NCI-H1417 treated with DMSO at 0.1 percent for 48 hours (cell line): ENCODE measurements around the gene TJP1.
"Not testable (repeated sequence)": the region's sequence is repeated elsewhere in the genome, so short reads cannot be mapped to it uniquely, and the experiment has no call there.

Source experiments
- DNase-seq: peaks from one replicate; lab custom pipeline; 2025; lab: John Stamatoyannopoulos, UW

The TJP1 gene

DNA sequence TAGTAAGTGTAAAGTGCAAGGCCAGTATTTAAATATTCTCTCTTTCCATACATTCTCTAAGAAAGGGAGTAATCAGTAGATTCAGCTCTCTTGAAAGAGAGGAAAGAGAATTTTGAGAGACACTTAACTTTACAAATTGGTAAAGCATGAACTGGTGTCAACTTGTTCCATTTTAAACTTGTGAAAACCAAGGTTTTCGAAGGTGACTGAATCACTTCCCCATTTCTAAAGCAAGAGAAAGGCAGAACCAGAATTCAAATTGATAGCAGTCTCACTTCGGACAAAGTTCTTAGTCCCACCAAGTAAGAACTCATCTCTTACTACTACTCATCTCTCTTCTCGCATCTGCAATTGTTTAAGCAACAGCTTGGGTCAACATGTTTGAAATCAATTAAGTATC lies 22.4 kb downstream of the TJP1 start:
- DNase-seq, result no peak

DNA sequence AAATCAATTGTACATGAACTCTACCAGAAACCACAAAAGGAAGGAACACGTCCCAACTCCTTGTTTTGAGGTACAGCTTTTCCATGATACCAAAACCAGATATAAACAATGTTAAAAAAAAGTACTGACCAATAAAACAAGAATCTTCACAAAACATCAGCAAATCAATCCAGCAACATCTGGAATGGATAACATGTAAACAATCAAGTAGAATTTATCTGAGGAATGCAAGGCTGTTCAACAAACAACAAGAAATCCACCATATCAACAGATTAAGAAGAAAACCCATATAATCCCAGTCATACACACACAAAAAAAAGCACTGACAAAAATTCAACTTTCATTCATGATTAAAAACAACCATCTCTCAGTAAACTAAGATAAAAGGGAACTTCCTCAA lies 26.7 kb downstream of the TJP1 start:
- no peak for DNase-seq

DNA sequence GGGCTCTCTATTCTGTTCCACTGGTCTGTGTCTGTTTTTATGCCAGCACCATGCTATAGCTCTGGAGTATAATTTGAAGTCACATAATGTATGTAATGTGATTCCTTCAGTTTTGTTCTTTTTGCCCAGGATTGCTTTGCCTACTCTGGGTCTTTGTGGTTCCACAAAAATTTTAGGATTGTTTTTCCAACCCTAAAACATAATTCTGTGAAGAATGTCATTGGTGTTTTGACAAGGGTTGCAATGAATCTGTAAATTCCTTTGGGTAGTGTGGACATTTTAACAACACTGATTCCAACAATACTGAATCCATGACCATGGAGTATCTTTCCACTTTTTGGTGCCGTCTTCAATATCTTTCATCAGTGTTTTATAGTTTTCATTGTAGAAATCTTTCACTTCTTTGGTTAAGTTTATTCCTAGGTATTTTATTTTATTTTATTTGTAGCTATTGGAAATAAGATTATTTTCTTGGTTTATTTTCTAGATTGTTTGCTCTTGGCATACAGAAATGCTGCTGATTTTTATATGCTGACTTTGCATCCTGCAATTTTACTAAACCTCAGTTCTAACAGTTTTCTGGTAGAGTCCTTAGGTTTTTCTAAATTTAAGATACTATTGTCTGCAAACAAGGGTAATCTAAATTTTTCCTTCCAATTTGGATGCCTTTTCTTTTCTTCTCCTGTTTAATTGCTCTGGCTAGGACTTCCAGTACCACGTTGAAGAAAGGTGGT lies 29.7 kb downstream of the TJP1 start:
- no peak for DNase-seq

DNA sequence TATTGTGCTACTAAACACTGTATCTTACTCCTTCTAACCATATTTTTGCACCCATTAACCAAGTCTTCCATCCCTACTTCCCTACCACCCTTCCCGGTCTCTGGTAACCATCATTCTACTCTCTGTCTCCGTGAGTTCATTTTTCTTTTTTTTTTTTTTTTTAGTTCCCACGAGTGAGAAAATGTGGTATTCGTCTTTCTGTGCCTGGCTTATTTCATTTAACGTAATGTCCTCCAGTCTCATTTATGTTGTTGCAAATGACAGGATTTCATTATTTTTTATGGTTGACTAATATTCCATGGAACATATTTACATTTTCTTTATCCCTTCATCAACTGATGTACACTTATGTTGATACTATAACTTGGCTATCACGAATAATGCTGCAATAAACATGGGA lies 31.7 kb downstream of the TJP1 start:
- no peak for DNase-seq

DNA sequence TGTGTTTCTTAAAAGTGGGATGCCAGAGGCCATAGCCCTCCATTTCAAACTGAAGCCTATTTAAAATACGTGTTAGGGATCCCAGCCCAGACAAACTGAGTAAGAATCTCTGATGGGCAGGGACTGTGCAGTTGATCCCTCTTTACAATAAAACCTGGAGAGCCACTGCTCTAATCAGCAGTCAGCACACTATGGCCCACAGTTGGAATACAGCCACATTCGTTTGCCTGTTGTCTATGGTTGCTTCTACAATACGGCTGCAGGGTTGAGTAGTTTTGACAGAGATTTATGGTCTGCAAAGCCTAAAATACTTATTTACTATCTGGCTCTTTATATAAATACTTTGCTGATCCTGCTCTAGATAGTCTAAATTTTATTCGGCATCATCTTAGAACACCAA lies 32.4 kb downstream of the TJP1 start:
- no peak for DNase-seq

DNA sequence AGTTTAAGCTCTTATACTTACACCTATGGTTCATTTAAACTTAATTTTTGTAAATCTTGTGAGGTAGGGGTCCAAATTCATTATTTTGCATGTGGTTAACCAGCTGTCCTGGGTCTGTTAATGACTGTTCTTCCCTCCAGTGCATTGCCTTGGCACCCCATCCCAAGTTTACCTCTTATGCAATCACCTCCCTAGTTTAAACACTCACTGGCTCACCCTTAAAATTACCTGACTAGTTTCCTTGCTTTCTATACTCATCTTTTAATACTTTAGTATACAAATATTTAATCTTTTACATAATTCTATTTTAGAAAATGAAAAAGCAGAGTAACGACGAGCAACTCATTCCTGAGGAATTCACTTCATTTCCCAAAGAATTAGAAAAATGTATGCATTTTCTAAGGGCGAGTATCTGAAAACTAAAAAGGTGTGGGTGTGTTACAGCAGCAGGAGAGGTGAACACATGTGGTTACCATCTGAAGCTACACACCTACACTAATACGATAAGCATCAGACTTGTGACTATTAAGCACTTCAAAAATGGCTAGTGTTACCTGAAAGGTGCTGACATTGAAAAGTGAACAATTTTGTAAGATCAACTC lies 33.7 kb downstream of the TJP1 start:
- DNase-seq, result no peak

DNA sequence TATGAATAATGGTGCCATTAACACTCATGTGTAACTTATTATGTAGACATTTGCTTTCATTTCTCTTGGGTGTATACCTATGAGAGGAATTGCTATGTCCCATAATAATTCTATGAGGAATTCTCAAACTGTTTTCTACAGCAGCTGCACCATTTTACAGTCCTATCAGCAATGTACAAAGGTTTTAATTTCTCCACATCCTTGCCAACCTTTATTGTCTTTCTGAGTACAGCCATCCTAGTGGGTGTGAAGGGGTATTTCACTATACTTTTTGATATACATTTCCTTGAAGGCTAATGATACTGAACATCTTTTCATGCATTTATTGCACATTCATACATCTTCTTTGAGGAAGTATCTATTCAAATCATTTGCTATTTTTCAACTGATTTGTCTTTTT lies 34.5 kb downstream of the TJP1 start:
- no peak for DNase-seq

DNA sequence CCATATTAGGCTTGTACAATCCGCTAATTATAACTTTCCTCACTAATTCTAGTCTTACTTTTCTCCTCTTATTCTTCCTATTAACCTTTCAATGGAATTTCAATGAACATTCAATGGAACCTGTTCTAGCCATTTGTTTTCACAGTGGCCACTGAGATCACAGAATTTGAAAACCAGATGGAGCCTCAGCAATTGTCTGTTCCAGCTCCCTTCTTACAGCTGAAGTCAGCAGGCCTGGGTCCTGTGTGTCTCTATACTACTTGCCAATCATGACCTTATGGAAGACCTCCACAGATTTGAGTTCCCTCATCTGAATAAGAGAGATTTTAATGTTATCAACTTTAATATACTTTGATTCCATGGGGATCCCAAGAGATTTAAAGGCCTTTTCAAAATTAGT lies 36.6 kb downstream of the TJP1 start:
- DNase-seq, result no peak

DNA sequence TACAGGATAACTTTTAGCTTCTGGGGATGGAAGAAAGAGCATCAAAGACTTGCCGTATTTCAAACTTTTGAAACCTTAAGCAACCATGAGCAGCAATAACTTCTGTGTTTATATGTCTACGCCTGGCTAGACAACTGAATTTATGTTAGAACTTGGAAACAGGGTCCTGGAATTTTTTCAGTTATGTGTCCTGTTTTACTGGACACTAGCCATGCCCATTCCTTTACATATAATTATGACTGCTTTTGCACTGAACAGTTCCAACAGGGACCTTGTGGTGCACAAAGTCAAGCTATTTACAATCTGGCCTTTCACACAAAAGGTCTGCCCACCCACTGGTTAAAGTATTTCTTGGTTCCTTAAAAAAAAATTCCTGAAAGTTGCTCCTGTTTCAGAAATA lies 37.1 kb downstream of the TJP1 start:
- DNase-seq, result no peak

DNA sequence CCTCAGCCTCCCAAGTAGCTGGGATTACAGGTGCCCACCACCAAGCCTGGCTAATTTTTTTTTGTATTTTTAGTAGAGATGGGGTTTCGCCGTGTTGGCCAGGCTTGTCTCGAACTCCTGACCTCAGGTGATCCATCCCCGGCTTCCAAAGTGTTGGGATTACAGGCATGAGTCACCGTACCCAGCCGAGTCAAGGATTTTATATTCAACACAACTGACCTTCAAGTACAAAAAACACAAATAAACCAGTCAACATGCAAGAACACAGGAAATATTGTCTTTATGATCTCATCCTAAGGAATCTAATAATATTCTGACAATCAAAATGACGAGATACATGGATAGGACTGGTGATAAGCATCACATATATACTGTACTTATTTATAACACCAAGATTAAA lies 37.9 kb downstream of the TJP1 start:
- no peak for DNase-seq

DNA sequence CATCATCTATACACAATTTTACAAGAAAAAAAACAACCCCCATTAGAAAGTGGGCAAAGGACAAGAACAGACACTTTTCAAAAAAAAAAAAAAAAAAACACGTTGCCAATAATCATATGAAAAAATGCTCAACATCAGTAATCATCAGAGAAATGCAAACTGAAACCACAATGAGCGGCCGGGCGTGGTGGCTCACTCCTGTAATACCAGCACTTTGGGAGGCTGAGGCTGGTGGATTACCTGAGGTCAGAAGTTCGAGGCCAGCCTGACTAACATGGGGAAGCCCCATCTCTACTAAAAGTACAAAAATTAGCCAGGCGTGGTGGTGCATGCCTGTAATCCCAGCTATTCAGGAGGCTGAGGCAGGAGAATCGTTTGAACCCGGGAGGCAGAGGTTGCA lies 39.5 kb downstream of the TJP1 start:
- DNase-seq, result not testable (repeated sequence)

DNA sequence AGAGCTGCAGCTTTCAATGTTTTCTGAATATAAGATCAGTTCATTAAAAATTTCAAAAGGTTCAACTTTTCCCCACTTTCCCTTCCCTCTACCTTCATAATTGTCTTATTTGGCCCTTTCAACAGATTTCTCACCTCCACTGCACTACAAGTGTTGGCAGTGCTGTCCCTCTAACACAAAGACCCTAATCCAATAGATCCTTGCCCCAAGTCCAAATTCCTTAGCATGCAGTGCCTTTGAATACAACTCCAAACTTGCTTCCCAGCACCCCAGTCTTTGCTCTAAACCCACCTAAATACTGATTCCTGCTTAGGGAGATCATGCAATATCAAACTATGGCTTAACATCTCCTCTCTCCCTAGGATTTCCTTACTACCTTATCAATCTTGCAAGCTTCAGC lies 43.9 kb downstream of the TJP1 start:
- no peak for DNase-seq

DNA sequence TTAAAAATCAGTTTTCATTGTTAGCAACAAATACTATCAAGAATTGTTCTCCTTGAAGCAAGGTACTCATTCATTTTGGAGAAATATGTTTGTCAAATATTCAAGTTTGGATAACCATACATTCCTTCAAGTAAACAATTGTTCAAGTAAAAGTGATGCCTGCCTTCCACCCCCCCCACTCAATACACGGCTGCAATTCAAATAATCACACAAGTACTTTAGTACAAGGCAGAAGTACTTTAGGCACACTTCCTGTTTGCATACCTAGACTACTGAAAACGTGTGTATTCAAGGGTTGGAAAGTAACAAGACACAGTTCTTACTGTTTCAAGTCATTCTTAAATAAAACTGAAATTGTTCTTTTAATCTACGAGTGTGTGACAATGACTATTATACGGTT lies 45.4 kb downstream of the TJP1 start:
- no peak for DNase-seq

DNA sequence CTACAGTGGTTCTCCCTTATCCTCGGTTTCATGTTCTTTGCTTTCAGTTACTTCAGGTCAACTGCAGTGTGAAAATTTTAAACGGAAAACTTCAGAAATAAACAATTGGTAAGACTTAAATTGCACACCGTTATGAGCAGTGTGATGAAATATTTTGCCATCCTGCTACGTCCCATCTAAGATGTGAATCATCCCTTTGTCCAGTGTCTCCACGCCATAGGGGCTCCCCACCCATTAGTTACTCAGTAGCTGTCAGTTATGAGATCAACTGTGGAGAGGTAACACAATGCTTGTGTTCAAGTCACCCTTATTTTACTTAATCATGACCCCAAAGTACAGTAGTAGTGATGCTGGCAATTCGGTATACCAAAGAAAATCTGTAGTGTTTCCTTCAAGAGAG lies 47.4 kb downstream of the TJP1 start:
- DNase-seq, result no peak

DNA sequence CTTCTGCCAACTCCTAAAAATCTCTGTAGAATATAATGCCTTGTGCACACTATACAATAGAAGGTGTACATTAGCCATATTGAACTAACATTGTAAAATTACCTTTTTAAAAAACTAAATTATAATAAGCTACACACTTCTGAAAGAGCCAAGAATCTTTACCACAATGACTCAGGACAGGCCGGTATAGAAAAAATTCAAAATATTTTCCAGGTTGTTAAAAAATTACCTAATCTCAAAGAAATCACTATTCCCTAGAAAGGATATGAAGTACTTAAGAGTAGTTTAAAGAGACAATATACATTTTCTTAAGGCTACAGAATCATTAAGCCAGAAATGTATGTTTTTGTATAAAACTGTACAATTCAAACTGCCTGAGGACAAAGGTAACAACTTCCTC lies 48.5 kb downstream of the TJP1 start:
- no peak for DNase-seq

DNA sequence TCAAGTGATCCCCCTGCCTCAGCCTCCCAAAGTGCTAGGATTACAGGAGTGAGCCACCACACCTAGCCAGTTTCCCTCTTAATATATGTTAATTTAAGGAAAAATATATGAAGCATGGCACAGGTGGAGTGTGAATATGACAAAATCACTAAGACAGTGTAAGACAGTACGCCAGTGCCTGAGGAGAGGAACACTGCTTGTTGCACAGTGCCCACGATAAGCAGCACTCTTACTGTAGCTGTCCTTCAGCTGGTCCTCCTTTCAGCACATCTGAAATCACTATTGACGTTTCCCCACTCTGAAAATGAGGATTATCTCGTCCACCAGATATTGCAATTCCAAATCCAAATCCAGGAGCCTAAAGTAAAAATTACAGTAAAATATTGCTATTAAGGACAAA lies 49.3 kb downstream of the TJP1 start:
- DNase-seq, result no peak

DNA sequence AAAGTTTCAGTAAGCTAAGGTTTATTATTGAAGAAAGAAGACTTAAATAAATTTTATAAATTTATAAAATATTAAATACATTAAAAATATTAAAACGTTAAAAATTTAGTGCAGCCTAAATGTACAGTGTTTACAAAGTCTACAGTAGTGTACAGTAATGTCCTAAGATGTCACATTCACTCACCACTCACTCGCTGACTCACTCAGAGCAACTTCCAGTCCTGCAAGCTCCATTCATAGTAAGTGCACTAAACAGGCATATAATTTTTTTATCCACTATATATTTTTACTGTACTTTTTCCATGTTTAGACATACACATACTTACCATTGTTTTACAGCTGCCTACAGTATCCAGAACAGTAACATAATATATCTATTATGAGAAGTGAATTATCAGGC lies 51.5 kb downstream of the TJP1 start:
- no peak for DNase-seq

DNA sequence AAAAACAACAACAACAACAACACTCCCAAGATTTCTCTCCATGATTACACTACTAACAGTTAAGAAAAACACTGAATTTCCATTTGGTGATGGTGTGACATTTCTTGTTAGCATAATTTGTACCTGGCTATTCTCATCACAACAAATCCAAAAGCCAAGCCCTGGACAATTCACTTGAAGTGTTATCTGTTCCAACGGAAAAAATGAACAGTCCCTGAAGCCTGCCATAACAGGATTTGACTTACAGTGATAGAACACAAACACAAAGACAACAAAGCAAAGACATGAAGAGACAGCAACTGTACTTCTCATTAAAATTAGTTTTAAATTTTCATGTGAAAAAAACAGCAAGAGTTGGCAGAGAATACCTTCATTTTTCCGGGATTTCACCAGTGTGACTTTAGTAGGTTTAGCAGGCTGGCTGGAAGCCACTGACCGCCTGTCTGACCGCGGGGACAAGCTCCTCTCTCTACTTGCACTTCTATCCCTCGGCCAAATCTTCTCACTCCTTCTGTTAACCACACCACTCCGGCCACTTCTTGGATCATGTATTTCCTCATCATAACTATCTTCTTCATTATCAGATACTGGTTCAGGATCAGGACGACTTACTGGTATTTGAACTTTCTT lies 56.3 kb downstream of the TJP1 start:
- no peak for DNase-seq

DNA sequence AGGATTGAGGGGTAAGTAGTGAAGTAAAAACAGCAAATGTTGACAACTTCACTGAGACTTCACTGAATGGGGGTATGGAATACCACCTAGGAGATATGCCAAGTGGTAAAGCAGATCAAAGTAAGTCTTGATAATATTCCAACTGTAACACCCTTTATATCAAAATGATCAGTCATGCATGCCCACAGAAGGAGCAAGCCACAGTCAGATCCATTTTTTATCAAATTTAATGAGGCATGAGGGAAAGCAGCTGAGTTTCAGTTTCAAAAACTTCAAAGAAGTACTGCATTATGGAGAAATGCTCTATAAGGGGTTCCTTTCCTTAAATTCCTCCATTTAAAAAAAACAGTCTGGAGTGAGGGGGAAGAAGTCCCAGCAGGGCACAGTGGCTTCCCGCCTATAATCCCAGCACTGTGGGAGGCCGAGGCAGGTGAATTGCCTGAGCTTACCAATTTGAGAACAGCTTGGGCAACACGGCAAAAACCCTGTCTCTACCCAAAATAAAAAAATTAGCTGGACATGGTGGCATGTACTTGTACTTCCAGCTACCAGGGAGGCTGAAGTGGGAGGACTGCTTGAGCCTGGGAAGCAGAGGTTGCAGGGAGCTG lies 56.9 kb downstream of the TJP1 start:
- DNase-seq, result no peak

DNA sequence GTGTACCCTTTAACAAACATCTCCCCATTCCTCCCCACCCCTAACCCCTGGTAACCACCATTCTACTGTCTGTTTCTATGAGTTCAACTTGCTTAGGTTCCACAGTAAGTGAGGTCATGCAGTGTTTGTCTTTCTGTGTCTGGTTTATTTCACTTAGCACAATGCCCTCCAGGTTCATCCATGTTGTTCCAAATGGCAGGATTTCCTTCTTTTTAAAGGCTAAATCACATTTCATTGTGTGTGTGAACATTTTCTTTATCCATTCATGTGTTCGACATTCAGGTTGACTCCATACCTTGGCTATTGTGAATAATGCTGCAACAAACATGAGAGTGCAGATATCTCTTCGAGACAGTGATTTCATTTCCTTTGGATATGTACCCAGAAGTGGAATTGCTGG lies 62.7 kb downstream of the TJP1 start:
- DNase-seq, result no peak

DNA sequence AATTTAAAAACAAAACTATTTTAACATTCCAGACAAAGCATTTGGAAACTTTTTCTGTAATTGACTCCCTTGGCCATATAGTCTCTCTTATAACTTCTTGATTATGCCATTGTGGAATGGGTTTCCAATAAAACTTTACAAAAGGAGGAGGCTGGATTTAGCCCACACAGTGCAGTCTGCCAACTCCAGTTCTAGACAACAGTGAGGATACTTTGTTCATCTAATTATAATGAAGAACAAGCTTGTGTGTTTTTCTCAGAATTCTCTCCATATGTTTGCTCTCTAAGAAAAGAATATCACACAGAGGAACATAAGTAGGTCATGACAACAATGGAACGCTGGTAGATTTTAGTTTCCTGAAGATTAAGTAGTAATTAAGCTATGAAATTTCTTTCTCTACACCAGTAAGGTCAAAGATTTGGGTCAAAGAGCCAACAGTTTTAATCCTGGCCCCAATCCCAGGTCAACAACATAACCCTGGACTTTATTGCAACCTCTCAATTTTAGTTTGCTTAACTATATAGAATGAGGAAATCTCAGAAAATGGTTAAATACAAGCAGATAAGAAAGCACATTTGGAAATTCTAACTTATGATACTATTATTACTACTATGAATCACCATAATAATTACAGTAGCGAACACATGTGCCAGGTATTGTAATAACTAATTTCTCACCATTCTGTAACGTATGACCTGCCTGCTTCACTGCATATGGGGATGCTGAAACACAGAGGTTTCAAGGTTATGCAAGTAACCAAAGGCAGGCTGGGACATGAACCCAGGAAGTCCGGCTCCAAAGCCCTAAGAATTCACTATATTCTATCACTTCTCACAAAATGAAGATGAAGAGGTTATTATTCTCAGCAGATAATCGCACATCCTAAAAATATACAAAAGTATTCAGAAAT lies 65.7 kb downstream of the TJP1 start:
- no peak for DNase-seq

DNA sequence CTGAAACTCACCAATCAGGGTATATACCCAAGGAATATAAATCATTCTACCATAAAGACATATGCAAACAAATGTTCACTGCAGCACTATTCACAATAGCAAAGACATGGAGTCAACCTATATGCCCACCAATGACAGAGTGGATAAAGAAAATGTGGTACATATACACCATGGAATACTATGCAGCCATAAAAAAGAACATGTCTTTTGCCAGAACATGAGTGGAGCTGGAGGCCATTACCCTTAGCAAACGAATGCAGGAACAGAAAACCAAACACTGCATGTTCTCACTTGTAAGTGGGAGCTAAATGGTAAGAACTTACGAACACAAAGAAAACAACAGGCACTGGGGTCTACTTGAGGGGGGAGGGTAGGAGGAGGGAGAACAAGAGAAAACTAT lies 68.3 kb downstream of the TJP1 start:
- not testable (repeated sequence) for DNase-seq
